ENCODE measurements around the gene IGFBPL1.

GRCh38 chr9:38401994-38402393, 22.3 kb downstream of the IGFBPL1 start:
- TF ChIP-seq CTCF (conservative IDR thresholded peaks at IDR 0.05; ENCODE audit: low read length) (no peak), EZH2phosphoT487 (IDR thresholded peaks at IDR 0.05; ENCODE audit: borderline replicate concordance, low read depth, low read length) (no peak)
